HUES64 (cell line): ENCODE measurements around the gene THSD4.

Experiments used
- H3K27ac ChIP-seq: 2 replicates; pipeline ENCODE4 v1.7.0; 2013; ENCODE audit warnings: low read depth, low read length, inconsistent platforms
- H3K27me3 ChIP-seq: 2 replicates; pipeline ENCODE4 v1.6.1; 2013; ENCODE audit warnings: mild to moderate bottlenecking, low read length; ENCODE audit not compliant: insufficient read depth
- H3K36me3 ChIP-seq: 2 replicates; pipeline ENCODE4 v1.6.1; 2013; ENCODE audit warnings: mild to moderate bottlenecking, low read length; ENCODE audit not compliant: insufficient read depth
- H3K4me1 ChIP-seq: 2 replicates; pipeline ENCODE4 v1.6.1; 2013; ENCODE audit warnings: mild to moderate bottlenecking, low read length, moderate library complexity; ENCODE audit not compliant: insufficient read depth
- H3K4me3 ChIP-seq: 2 replicates; pipeline ENCODE4 v1.5.1; 2013; ENCODE audit warnings: mild to moderate bottlenecking, low read length, moderate library complexity
- H3K9ac ChIP-seq: 2 replicates; pipeline ENCODE4 v1.6.1; 2013; ENCODE audit warnings: mild to moderate bottlenecking, low read depth, low read length
- H3K9me3 ChIP-seq: 2 replicates; pipeline ENCODE4 v1.6.1; 2013; ENCODE audit warnings: low read depth, low read length; ENCODE audit not compliant: insufficient read depth
- WGBS: fragments of 150-250, 120-280 bp; methylation state at CpG from one replicate; pipeline ENCODE4 v1.1.7; 2013; ENCODE audit warnings: missing lambda C conversion rate; 5-methylcytosine and 5-hydroxymethylcytosine counted together

Gene THSD4

DNA sequence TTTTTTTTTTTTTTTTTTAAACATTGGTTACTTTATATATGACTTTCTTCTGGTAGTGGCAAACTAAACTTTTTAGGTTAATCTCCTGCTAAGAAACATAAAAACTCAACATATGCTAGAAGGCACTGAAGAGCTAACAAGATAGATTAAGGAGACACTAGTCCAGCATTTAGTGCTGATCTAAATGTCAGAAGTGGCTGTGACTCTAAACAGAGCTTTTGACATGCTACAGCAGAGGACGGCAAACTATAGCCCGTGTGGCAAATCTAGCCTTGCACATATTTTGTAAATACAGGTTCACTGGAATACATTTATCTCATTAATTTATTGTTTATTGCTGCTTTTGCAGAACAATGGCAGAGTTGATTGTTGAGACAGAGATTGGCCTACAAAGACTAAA, 715.7 kb downstream of the THSD4 start:
- no peak overlapping the region for H3K27ac ChIP-seq
- 95% methylated on average over 2 of the region's 2 CpGs for WGBS
- peaks cover 22% of the 10 kb centered on the region for H3K36me3 ChIP-seq
- H3K9ac ChIP-seq = no peak overlapping the region
- H3K4me3 ChIP-seq = no peak overlapping the region
- peaks cover 10% of the 10 kb centered on the region for H3K4me1 ChIP-seq
- no peaks in the 10 kb centered on the region for H3K9me3 ChIP-seq
- H3K27me3 ChIP-seq = no peaks in the 10 kb centered on the region
